Stomach (tissue), 9 donors: ENCODE results near the gene CBLL1. TPM values are rescaled to one million over a fixed set of nuclear protein-coding genes. Genes with fewer than 3 reads are reported as not detected.

Experiments used
- DNase-seq, 2 donors: peaks; one replicate each; pipeline versions ENCODE4 v3.0.0 to v3.0.0-alpha.2; 2013 to 2019
- H3K27ac ChIP-seq, 5 donors: fragments of 200-600 bp in 4 of 5; sonication (generic) in 4 of 5; one replicate each; pipeline ENCODE4 v1.5.1; 2013 to 2019; ENCODE audit warnings: mild to moderate bottlenecking in 1 of 5, moderate library complexity in 1 of 5
- H3K27me3 ChIP-seq, 3 donors: fragments of 200-600 bp; sonication (generic); one replicate each; pipeline ENCODE4 v1.5.1; 2017 to 2019; ENCODE audit warnings: mixed run types in 1 of 3
- H3K36me3 ChIP-seq, 4 donors: fragments of 200-600 bp; sonication (generic); 1 replicate in 3 of 4; 2 replicates in 1 of 4; pipeline ENCODE4 v1.5.1; 2016 to 2019
- H3K4me1 ChIP-seq, 4 donors: fragments of 200-600 bp; sonication (generic); one replicate each; pipeline ENCODE4 v1.5.1; 2016 to 2019
- H3K4me3 ChIP-seq, 4 donors: fragments of 200-600 bp; sonication (generic) in 3 of 4; one replicate each; pipeline ENCODE4 v1.5.1; 2016 to 2019; ENCODE audit warnings: mild to moderate bottlenecking in 1 of 4
- H3K9me3 ChIP-seq, 4 donors: fragments of 200-600 bp; sonication (generic); one replicate each; pipeline ENCODE4 v1.5.1; 2016 to 2019
- EP300 ChIP-seq: sonication (generic); formaldehyde crosslinking; IDR thresholded peaks from one replicate; pipeline ENCODE4 v1.6.1; 2017; ENCODE audit warnings: antibody characterized with exemption
- POLR2A ChIP-seq, 4 donors: fragments of 450-650 bp; IDR thresholded peaks; one replicate each; pipeline ENCODE4 v1.6.1; 2016; ENCODE audit warnings: antibody characterized with exemption in 4 of 4, control low read depth in 2 of 4, mild to moderate bottlenecking in 1 of 4, moderate library complexity in 1 of 4
- POLR2AphosphoS5 ChIP-seq, 3 donors: sonication (generic); formaldehyde crosslinking; IDR thresholded peaks; one replicate each; pipeline ENCODE4 v1.6.1; 2016; ENCODE audit warnings: antibody characterized with exemption in 3 of 3
- WGBS, 5 donors: extraction: QIAGEN DNeasy Blood & Tissue Kit in 3 of 5; methylation state at CpG; one replicate each; pipeline versions ENCODE4 v1.1.5 to v1.1.7; 2013 to 2018; 5-methylcytosine and 5-hydroxymethylcytosine counted together
- intact Hi-C: fragments of 100-400 bp; cut with DNase I; formaldehyde crosslinking; loops from one replicate; pipeline ENCODE4 v1.15.1; 2023; ENCODE audit warnings: low total_unique reads
- polyA plus RNA-seq, 3 donors: library from polyadenylated mRNA; stranded (reverse); fragments of 200-250 nt; gene quantifications; one replicate each; pipeline ENCODE4 v1.2.3, GENCODE V29; 2013
- total RNA-seq, 5 donors: library from RNA; depleted of rRNA; stranded (reverse); fragments of >200 nt; gene quantifications; one replicate each; pipeline versions ENCODE4 v1.1.0 to v1.2.3, GENCODE V29; 2014 to 2016
- TF ChIP-seq, protein P1 (sequence below), 7 experiments: fragments of 450-650 bp in 4 of 7; fragments of 200-600 bp in 3 of 7; sonication (generic) in 3 of 7; IDR thresholded peaks; one replicate each; pipeline ENCODE4 v1.5.1; 2016 to 2019; ENCODE audit warnings: antibody characterized with exemption in 7 of 7, control low read depth in 2 of 7, mild to moderate bottlenecking in 1 of 7
- donor health status: healthy with polysubstance abuse.
- donor health status: Bipolar disorder and iron deficiency.
- donor health status: healthy.

CBLL1 gene
- total and polyA plus RNA-seq, 8 donors: 4.8 to 29.4 (median 11.8) TPM

- H3K9me3 ChIP-seq: no peaks in the 10 kb centered on the region
- WGBS, 5 donors: 79 to 95% (median 91%) methylated on average over 1 of the region's 1 CpG
- no peaks in the 10 kb centered on the region for H3K4me1 ChIP-seq
- DNase-seq: no peak
- no peak overlapping the region for H3K27ac ChIP-seq
- no peak overlapping the region for H3K4me3 ChIP-seq
- intact Hi-C loops: no loop called here
- TF ChIP-seq EP300: no peak
- no peak for TF ChIP-seq POLR2A (IDR thresholded peaks at IDR 0.05)
- TF ChIP-seq, protein P1, sequence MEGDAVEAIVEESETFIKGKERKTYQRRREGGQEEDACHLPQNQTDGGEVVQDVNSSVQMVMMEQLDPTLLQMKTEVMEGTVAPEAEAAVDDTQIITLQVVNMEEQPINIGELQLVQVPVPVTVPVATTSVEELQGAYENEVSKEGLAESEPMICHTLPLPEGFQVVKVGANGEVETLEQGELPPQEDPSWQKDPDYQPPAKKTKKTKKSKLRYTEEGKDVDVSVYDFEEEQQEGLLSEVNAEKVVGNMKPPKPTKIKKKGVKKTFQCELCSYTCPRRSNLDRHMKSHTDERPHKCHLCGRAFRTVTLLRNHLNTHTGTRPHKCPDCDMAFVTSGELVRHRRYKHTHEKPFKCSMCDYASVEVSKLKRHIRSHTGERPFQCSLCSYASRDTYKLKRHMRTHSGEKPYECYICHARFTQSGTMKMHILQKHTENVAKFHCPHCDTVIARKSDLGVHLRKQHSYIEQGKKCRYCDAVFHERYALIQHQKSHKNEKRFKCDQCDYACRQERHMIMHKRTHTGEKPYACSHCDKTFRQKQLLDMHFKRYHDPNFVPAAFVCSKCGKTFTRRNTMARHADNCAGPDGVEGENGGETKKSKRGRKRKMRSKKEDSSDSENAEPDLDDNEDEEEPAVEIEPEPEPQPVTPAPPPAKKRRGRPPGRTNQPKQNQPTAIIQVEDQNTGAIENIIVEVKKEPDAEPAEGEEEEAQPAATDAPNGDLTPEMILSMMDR (IDR thresholded peaks at IDR 0.05): no peak
- H3K36me3 ChIP-seq: no peaks in the 10 kb centered on the region
- no peaks in the 10 kb centered on the region for H3K27me3 ChIP-seq
Measured at GRCh38 chr7:107712896-107713295, 31.0 kb upstream of the CBLL1 start.

GRCh38 chr7:107715531-107715930 is 28.4 kb upstream of the CBLL1 start:
- DNase-seq: no peak
- no peaks in the 10 kb centered on the region for H3K36me3 ChIP-seq
- H3K27me3 ChIP-seq: no peaks in the 10 kb centered on the region
- intact Hi-C loops: no loop called here
- no peak overlapping the region for H3K4me3 ChIP-seq
- H3K27ac ChIP-seq: no peak overlapping the region
- H3K4me1 ChIP-seq: no peaks in the 10 kb centered on the region
- WGBS, 5 donors: 65 to 76% (median 68%) methylated on average over 6 of the region's 6 CpGs
- TF ChIP-seq EP300 (no peak), POLR2A (IDR thresholded peaks at IDR 0.05) (no peak), POLR2AphosphoS5 (IDR thresholded peaks at IDR 0.05) (no peak)
- TF ChIP-seq, protein P1 (IDR thresholded peaks at IDR 0.05): no peak
- no peaks in the 10 kb centered on the region for H3K9me3 ChIP-seq

- no peak overlapping the region for H3K4me3 ChIP-seq
Measured at GRCh38 chr7:107718456-107719193, 25.3 kb upstream of the CBLL1 start.

GRCh38 chr7:107721286-107721685 is 22.7 kb upstream of the CBLL1 start:
- Histone ChIP-seq H3K36me3 (no peaks in the 10 kb centered on the region), H3K9me3 (no peaks in the 10 kb centered on the region), H3K27me3 (no peaks in the 10 kb centered on the region), H3K4me1 (no peaks in the 10 kb centered on the region), H3K27ac (no peak overlapping the region), H3K4me3 (no peak overlapping the region)
- intact Hi-C loops: no loop called here
- DNase-seq: no peak
- WGBS, 5 donors: 50 to 59% (median 51%) methylated on average over 1 of the region's 1 CpG
- TF ChIP-seq, protein P1 (IDR thresholded peaks at IDR 0.05): no peak
- TF ChIP-seq POLR2A (IDR thresholded peaks at IDR 0.05) (no peak), POLR2AphosphoS5 (IDR thresholded peaks at IDR 0.05) (no peak), EP300 (no peak)

More at GRCh38 chr7:107718456-107719193, 25.3 kb upstream of the CBLL1 start:
- Histone ChIP-seq H3K27me3 (no peaks in the 10 kb centered on the region), H3K27ac (no peak overlapping the region), H3K4me1 (no peaks in the 10 kb centered on the region), H3K9me3 (no peaks in the 10 kb centered on the region), H3K36me3 (no peaks in the 10 kb centered on the region)
- intact Hi-C loops: no loop called here
- no peak for DNase-seq
- WGBS, 5 donors: 87 to 90% (median 90%) methylated on average over 4 of the region's 4 CpGs
- TF ChIP-seq EP300: no peak
- TF ChIP-seq, protein P1 (IDR thresholded peaks at IDR 0.05): no peak
